Fibroblast of pulmonary artery (primary cell): Measurements from ENCODE around the gene GLB1L2.
"Not testable (repeated sequence)": the region's sequence is repeated elsewhere in the genome, so short reads cannot be mapped to it uniquely, and the experiment has no call there.

Source experiments
- DNase-seq: peaks from one replicate; pipeline ENCODE4 v3.0.0-alpha.2; 2010; ENCODE audit warnings: low read depth
- H3K4me3 ChIP-seq: replicated peaks from 2 replicates; pipeline ENCODE4 v1.5.1; 2011; ENCODE audit warnings: low read depth, mild to moderate bottlenecking, control low read depth, low read length, moderate library complexity
- CTCF ChIP-seq: IDR thresholded peaks from 2 replicates; pipeline ENCODE4 v1.5.1; 2011; ENCODE audit warnings: mild to moderate bottlenecking, control low read depth, low read length, inconsistent platforms; ENCODE audit errors: missing control alignments

Gene GLB1L2

GRCh38 chr11:134294664-134295063 is 37.1 kb upstream of the GLB1L2 start:
- no peak for TF ChIP-seq CTCF
- DNase-seq: no peak
- H3K4me3 ChIP-seq: no peak overlapping the region

- no peak for DNase-seq
- no peak for TF ChIP-seq CTCF
- H3K4me3 ChIP-seq: no peak overlapping the region
Measured at GRCh38 chr11:134312223-134312622, 19.6 kb upstream of the GLB1L2 start.

- DNase-seq: no peak
- no peak for TF ChIP-seq CTCF
- no peak overlapping the region for H3K4me3 ChIP-seq
Measured at GRCh38 chr11:134312807-134313206, 19.0 kb upstream of the GLB1L2 start.

GRCh38 chr11:134313379-134313778 is 18.4 kb upstream of the GLB1L2 start:
- H3K4me3 ChIP-seq: no peak overlapping the region
- no peak for DNase-seq
- TF ChIP-seq CTCF: no peak

- DNase-seq: no peak
- no peak for TF ChIP-seq CTCF
- H3K4me3 ChIP-seq: no peak overlapping the region
Measured at GRCh38 chr11:134313821-134314607, 17.8 kb upstream of the GLB1L2 start.

- H3K4me3 ChIP-seq: no peak overlapping the region
- no peak for TF ChIP-seq CTCF
- DNase-seq: no peak
Measured at GRCh38 chr11:134317103-134317502, 14.7 kb upstream of the GLB1L2 start.

- DNase-seq, H3K4me3 ChIP-seq: not testable (repeated sequence)
Measured at GRCh38 chr11:134321373-134321772, 10.4 kb upstream of the GLB1L2 start.
